CD4-positive, alpha-beta T cell (primary cell): ENCODE results near the gene PTHLH. TPM values are rescaled to one million over a fixed set of nuclear protein-coding genes. Genes with fewer than 3 reads are reported as not detected.

Source experiments
- ATAC-seq: fragments of 200-7000 bp; cut with Tn5 transposase; one replicate; pipeline ENCODE4 v1.10.0; 2022; ENCODE audit warnings: mild to moderate bottlenecking; ENCODE audit not compliant: poor library complexity
- CTCF ChIA-PET: fragments of 350-600 bp; sonication (Branson Sonifier 250); formaldehyde crosslinking; loops from one replicate; lab custom pipeline; 2021; ENCODE audit warnings: antibody characterized with exemption, inconsistent platforms; lab: Charles Lee
- POLR2A ChIA-PET: fragments of 350-600 bp; sonication (Branson Sonifier 250); formaldehyde crosslinking; loops from one replicate; lab custom pipeline; 2021; ENCODE audit warnings: antibody characterized with exemption, inconsistent platforms; lab: Charles Lee
- DNase-seq, 14 experiments: peaks; one replicate each; pipeline ENCODE4 v3.0.0-alpha.2; 2013 to 2020; ENCODE audit warnings: mixed read lengths in 2 of 14
- H3K27ac ChIP-seq, 2 donors: one replicate each; pipeline versions ENCODE4 v1.5.1 to v1.7.0; 2013; ENCODE audit warnings: low read length in 2 of 2, low read depth in 1 of 2, mild to moderate bottlenecking in 1 of 2
- H3K27me3 ChIP-seq, 2 experiments: 1 replicate in 1 of 2; 2 replicates in 1 of 2; pipeline versions ENCODE4 v1.6.1 to v1.7.0; 2013; ENCODE audit warnings: low read length in 2 of 2, control low read depth in 1 of 2, mild to moderate bottlenecking in 1 of 2, moderate library complexity in 1 of 2; ENCODE audit not compliant: insufficient read depth in 2 of 2, control insufficient read depth in 1 of 2
- H3K36me3 ChIP-seq: one replicate; pipeline ENCODE4 v1.6.1; 2013; ENCODE audit warnings: low read length, control low read depth; ENCODE audit not compliant: insufficient read depth
- H3K4me1 ChIP-seq: one replicate; pipeline ENCODE4 v1.6.1; 2013; ENCODE audit warnings: low read length, control low read depth; ENCODE audit not compliant: insufficient read depth
- H3K4me3 ChIP-seq: one replicate; pipeline ENCODE4 v1.5.1; 2013; ENCODE audit warnings: mild to moderate bottlenecking, low read length, moderate library complexity
- H3K9me3 ChIP-seq, 2 experiments: 1 replicate in 1 of 2; 2 replicates in 1 of 2; pipeline versions ENCODE4 v1.6.1 to v1.7.0; 2013; ENCODE audit warnings: low read length in 2 of 2, mild to moderate bottlenecking in 2 of 2, control low read depth in 1 of 2, moderate library complexity in 1 of 2; ENCODE audit not compliant: control insufficient read depth in 1 of 2, insufficient read depth in 1 of 2
- H3K27ac Mint-ChIP-seq: one replicate; pipeline ENCODE4 v1.8.0; 2020; ENCODE audit warnings: mixed read lengths
- H3K27me3 Mint-ChIP-seq: one replicate; pipeline ENCODE4 v1.8.0; 2021; ENCODE audit warnings: mixed read lengths
- H3K36me3 Mint-ChIP-seq: one replicate; pipeline ENCODE4 v1.8.0; 2021; ENCODE audit warnings: low read depth, mixed read lengths
- H3K4me1 Mint-ChIP-seq: one replicate; pipeline ENCODE4 v1.8.0; 2021; ENCODE audit warnings: low read depth, mixed read lengths
- H3K4me3 Mint-ChIP-seq: one replicate; pipeline ENCODE4 v1.8.0; 2020; ENCODE audit warnings: mild to moderate bottlenecking, mixed read lengths
- H3K9me3 Mint-ChIP-seq: one replicate; pipeline ENCODE4 v1.8.0; 2020; ENCODE audit warnings: mixed read lengths
- CTCF ChIP-seq: fragments of 200-600 bp; IDR thresholded peaks from one replicate; pipeline ENCODE4 v1.8.0; 2022; ENCODE audit warnings: antibody characterized with exemption, mild to moderate bottlenecking
- intact Hi-C, 2 experiments: fragments of 100-400 bp; cut with DNase I in 1 of 2; cut with micrococcal nuclease in 1 of 2; formaldehyde crosslinking; loops; one replicate each; pipeline versions ENCODE4 v1.15.1 to v1.9.0; 2023 to 2025; cut with DNase I, micrococcal nuclease
- total RNA-seq, 174 experiments: library from RNA in 2 of 174; stranded (reverse) in 2 of 174; gene quantifications; one replicate each; pipeline ENCODE4 v1.2.3 and lab custom pipeline; 2021 to 2026

PTHLH gene
- total RNA-seq, 2 experiments from 2014 or later: not detected

- H3K9me3 ChIP-seq: no peaks in the 10 kb centered on the region
- intact Hi-C loops: no loop called here
- H3K27ac Mint-ChIP-seq: no peak overlapping the region
- no peak overlapping the region for H3K4me3 Mint-ChIP-seq
- no peak overlapping the region for H3K27ac ChIP-seq
- H3K4me3 ChIP-seq: no peak overlapping the region
- TF ChIP-seq CTCF: no peak
- no peaks in the 10 kb centered on the region for H3K36me3 Mint-ChIP-seq
- ATAC-seq (no peak), DNase-seq (no peak)
- POLR2A ChIA-PET: no interaction called here
- peaks cover 50% of the 10 kb centered on the region for H3K27me3 Mint-ChIP-seq
- CTCF ChIA-PET: no interaction called here
- peaks cover 0 to 12% of the 10 kb centered on the region in 2 experiments for H3K27me3 ChIP-seq
- H3K9me3 Mint-ChIP-seq: peaks cover 4% of the 10 kb centered on the region
- no peaks in the 10 kb centered on the region for H3K4me1 Mint-ChIP-seq
- no peaks in the 10 kb centered on the region for H3K4me1 ChIP-seq
- H3K36me3 ChIP-seq: no peaks in the 10 kb centered on the region
These were observed 14.8 kb upstream of the PTHLH start for GRCh38 chr12:27987331-27987730.

- H3K4me3 ChIP-seq: no peak overlapping the region
- no peak for TF ChIP-seq CTCF
- Mint-ChIP-seq H3K9me3 (no peaks in the 10 kb centered on the region), H3K4me3 (no peak overlapping the region), H3K36me3 (no peaks in the 10 kb centered on the region), H3K4me1 (no peaks in the 10 kb centered on the region), H3K27me3 (peaks cover 60% of the 10 kb centered on the region), H3K27ac (no peak overlapping the region)
- ChIA-PET POLR2A (no interaction called here), CTCF (no interaction called here)
- peaks cover 0 to 26% of the 10 kb centered on the region in 2 experiments for H3K27me3 ChIP-seq
- no peaks in the 10 kb centered on the region for H3K4me1 ChIP-seq
- DNase-seq (no peak), ATAC-seq (no peak)
- intact Hi-C loops: no loop called here
- H3K9me3 ChIP-seq: no peaks in the 10 kb centered on the region
- no peak overlapping the region for H3K27ac ChIP-seq
- H3K36me3 ChIP-seq: no peaks in the 10 kb centered on the region
These were observed 11.7 kb upstream of the PTHLH start for GRCh38 chr12:27984275-27984674.

GRCh38 chr12:27982951-27983350 lies 10.4 kb upstream of the PTHLH start:
- no peak overlapping the region for H3K27ac Mint-ChIP-seq
- no peaks in the 10 kb centered on the region for H3K4me1 Mint-ChIP-seq
- H3K9me3 Mint-ChIP-seq: no peaks in the 10 kb centered on the region
- intact Hi-C loops: no loop called here
- ATAC-seq (no peak), DNase-seq (no peak)
- H3K27me3 Mint-ChIP-seq: peaks cover 68% of the 10 kb centered on the region
- no peak overlapping the region for H3K4me3 Mint-ChIP-seq
- no peaks in the 10 kb centered on the region for H3K36me3 Mint-ChIP-seq
- ChIA-PET POLR2A (no interaction called here), CTCF (no interaction called here)
- TF ChIP-seq CTCF: no peak
- H3K4me3 ChIP-seq: no peak overlapping the region
- H3K4me1 ChIP-seq: no peaks in the 10 kb centered on the region
- H3K27ac ChIP-seq: no peak overlapping the region
- no peaks in the 10 kb centered on the region for H3K36me3 ChIP-seq
- peaks cover 0 to 37% of the 10 kb centered on the region in 2 experiments for H3K27me3 ChIP-seq
- H3K9me3 ChIP-seq: no peaks in the 10 kb centered on the region
